ENCODE results near the gene HELLS. TPM values are rescaled to one million over a fixed set of nuclear protein-coding genes. Genes with fewer than 3 reads are reported as not detected.
A peak's percentile ranks its signal among the peaks of the same experiment; 100 is the strongest.
"Not testable (repeated sequence)": the region's sequence is repeated elsewhere in the genome, so short reads cannot be mapped to it uniquely, and the experiment has no call there.

HELLS gene
- 39.2 and 56.7 TPM in 2 replicates for total RNA-seq (2014; rRNA removed; shearing (Covaris generic))

DNA sequence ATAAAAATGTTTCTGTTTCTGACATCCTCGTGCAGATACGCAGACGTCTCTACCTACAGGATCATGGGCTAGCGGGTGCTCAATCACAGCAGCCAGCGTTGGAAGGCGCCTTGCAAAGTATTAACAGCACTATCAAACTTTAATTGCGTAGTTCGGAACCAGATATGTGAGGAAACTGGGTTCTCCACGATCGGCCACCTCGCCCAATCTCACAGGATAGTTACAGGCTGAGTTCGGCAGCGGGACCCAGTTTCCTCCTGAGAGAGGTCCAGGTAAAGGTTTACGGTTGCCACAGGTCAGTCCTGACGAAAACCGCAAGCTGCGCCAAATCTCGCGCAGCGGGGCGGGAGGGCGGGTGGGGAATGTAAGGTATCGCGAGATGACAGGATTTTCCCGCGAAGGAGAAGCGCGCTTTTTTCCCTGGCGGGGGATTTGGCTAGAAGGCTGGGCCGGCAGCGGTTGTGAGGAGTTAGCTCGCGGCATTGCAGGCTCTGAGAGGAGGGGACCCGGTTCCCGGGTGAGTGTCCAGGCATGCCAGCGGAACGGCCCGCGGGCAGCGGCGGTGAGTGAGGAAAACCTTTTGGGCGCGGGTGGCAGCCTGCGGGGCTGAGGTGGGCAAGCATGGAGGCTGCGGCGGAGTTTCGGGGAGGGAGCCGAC, at the start of gene HELLS:
Gene HELLS (plus strand): TSS at position 398 of the 658 bp plus-strand sequence. CDS start 134 bp downstream, at position 532.
- peak; percentile 80 for DNase-seq (ENCODE audit: low read depth)

DNA sequence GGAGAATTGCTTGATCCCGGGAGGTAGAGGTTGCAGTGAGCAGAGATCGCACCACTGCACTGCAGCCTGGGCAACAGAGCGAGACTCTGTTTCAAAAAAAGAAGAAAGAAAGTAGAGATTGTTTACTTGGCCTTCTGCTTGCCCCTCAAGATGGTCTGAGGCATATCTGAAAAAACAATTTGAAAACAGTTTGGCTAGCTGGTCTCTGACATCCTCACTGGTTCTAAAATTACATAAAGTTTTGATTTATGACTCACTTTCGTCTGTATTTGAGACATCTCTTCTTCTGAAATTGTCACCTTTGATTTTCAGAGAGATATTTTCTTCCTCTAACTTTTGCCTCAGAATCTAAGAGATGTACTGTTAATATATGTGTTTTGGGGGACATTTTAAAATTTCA, 49.6 kb upstream of the HELLS start:
- no peak for DNase-seq (ENCODE audit: low read depth)

DNA sequence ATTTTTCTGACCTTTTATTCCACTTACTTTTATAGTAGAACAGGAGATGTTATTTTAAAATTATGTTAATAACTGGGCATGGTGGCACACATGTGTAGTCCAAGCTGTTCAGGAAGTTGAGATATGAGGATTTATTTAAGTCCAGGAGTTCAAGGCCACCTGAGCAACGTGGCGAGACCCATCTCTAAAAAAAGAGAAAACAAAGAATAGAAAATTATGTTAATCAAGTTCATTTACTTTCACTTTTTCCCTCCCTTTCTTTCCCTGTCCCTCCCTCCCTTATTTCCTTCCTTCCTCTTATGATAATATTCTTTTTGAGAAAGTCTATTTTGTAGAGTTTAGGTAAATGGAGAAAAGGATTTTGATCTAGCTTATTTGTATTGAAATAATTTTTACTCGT, 48.9 kb upstream of the HELLS start:
- DNase-seq (ENCODE audit: low read depth), result no peak

DNA sequence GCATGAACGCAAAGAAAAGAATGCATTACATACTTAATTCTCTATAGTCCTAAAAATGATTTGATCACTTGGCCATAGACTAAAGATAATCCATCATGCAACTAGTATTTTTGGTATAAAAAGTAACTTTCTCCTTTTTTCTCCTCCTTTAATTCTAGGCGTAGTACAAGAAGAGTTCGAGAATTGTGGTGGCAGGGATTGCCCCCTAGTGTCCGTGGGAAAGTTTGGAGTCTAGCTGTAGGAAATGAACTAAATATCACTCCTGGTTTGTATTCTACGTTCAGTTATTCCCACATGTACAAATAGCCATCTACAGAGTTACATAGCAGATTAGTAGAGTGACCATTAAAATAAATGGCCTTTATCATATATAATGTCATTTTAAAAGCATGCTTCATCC, 45.5 kb upstream of the HELLS start:
- DNase-seq (ENCODE audit: low read depth), result peak; percentile 5

DNA sequence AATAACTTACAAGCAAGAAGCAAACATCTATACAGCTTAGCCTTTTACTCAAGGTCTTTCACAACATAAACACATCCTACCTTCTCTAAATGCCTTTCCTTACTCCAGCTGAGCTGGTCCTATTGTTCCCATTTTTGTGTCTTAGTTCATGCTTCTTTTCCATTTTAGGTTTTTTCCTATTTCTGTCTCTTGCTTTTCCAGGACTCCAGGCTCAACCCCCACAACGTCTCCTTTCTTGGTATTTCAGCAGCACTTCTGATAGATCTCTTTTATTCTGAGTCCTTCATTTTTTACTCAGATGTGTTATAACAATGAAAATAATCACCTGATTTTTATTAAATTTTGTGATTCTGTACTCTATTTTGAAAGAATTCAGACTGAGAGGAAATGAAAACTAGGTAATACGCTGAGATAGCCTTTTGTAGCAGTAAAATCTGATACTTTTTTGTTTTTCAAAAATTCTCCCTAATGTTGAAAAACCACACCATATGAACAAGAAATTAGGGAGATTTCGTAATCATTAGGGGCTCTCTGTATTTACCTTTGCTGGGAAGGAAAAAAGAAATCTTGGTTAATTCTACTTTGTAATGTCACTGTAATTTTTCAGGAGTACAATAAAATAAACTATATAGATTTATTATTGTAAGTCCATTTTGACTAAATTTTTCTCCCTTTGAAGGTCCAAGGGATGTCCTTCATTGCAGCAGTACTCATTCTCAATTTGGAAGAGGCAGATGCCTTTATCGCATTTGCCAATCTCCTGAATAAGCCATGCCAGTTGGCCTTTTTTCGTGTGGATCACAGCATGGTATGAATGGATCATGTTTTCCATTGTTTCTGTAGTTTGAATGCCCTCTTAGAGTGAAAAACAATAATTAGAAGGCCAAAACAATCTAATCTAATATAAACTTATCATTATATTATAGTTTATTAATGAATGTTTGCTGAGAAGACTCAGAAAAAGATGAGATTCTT, 24.0 kb upstream of the HELLS start:
- no peak for DNase-seq (ENCODE audit: low read depth)

DNA sequence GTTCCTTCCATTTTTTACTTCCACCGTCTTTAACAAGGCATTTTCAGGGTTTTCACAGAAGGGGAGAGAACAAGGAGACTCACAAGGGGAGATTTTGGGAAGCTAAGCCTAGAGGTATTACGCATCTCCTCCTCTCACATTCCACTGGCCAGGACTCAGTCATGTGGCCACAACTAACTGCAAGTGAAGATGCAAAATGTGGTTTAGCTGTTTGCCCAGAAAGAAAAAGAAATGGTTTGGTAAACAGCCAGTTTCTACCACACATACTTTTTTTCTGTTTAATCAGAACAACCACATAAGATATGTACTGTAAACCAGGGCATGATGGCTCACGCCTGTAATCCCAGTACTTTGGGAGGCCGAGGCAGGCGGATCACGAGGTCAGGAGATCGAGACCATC, 21.4 kb upstream of the HELLS start:
- DNase-seq (ENCODE audit: low read depth), result peak; percentile 66

DNA sequence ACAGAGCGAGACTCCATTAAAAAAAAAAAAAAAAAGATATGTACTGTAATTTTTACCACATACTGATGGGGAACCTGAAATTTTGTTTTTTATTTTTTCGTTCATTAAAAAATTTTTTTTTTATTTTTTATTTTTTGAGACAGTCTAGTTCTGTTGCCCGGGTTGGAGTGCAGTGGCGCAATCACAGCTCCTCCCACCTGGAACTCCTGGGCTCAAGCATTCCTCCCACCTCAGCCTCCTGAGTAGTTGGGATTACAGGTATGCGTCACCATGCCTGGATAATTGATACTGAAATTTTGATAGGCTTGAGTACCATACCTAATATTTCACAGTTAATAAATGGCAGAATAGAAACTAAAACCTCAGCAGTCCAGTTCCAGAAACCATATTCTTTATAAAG, 20.9 kb upstream of the HELLS start:
- no peak for DNase-seq (ENCODE audit: low read depth)

DNA sequence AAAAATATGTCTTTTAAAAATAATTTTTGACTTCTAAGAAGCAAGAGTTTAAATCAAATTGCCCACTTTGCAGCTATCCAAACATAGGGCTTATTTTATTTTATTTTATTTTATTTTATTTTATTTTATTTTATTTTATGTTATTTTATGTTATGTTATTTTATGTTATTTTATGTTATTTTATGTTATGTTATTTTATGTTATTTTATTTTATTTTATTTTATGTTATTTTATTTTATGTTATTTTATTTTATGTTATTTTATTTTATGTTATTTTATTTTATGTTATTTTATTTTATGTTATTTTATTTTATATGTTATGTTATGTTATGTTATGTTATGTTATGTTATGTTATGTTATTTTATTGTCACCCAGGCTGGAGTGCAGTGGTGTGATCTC, 14.0 kb upstream of the HELLS start:
- DNase-seq (ENCODE audit: low read depth), result not testable (repeated sequence)

DNA sequence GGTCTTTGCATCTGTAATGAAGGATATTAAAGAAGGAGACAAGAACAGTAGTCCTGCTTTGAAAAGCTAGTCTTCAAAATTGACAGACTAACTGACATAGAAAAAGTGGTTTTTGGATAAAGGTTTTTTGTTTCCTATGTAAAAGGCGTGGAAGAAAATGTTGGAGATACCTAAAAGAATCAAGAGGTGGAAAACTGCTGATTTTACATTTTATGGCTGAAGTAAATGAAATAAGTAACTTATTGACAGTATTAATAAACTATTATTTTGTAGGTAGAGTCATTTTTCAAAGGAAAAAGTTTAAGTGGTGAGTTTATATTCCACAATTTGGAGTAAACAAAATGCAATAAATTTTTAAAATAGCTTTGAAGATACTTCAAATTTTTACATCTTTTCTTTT, 12.6 kb upstream of the HELLS start:
- no peak for DNase-seq (ENCODE audit: low read depth)

DNA sequence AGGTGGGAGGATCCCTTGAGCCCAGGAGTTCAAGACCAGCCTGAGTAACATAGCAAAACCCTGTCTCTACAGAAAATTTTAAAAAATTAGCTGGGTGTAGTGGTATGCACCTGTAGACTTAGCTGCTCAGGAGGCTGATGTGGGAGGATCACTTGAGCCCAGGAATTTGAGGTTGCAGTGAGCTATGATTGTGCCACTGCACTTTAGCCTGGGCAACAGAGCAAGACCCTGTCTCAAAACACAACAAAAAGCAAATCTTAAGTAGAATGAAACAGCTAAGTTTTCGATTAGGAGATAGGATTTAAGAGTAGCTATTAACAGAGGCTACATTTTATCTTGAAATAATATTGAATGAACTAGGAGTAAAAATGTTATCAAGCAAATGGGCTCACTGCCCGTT, 3.3 kb upstream of the HELLS start:
- DNase-seq (ENCODE audit: low read depth), result not testable (repeated sequence)

DNA sequence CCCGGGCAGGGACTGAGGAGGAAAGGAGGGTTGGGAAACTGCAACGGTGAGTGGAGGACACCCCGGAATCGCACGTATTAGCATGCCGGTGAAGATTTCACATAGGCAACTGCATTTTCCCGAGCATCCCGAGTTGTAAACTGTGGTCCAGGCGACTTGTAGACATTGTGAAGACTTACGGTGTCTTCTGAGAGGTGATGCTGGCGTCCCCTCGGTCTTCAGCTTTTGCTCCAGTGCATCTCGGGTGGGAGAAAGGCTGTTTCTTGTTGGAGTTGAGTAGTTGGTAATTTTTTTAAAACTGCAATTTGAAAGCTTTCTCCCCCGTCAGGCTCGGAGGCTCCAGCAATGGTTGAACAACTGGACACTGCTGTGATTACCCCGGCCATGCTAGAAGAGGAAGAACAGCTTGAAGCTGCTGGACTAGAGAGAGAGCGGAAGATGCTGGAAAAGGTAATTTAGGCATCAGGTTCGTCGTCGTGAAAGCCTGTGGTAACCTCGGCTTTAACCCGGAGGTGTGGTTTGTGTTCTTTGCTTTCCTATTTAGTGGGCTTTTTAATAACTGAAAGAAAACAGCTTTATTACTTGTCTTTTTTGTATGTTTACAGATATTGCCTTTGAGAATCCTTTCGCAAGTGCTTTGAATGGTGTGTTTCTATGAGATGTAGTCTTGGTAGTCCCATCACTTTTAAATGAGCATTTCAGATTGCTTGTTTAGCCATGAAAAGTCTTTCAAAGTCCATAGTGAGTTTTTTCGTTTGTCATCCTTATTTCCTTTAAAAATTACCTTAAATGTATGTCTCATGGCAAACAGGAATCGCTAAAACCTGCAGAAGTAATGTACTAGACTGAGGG, 687 bp downstream of the HELLS start:
- peak; percentile 13 for DNase-seq (ENCODE audit: low read depth)

DNA sequence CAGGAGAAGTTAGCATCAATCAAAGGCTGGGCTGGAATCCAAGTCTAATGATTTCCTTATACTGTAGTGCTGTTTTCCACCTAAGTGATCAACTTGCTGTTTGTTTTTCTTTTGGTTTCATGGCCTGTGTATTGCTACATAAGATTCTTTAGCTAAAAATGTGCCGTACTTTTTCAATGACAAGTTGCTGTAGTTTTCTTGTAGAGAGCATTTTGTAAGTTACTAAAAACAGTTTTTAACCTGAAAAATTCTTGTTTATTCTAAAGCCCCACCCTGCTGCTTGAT, 1.3 kb downstream of the HELLS start:
- DNase-seq (ENCODE audit: low read depth), result peak; percentile 12

DNA sequence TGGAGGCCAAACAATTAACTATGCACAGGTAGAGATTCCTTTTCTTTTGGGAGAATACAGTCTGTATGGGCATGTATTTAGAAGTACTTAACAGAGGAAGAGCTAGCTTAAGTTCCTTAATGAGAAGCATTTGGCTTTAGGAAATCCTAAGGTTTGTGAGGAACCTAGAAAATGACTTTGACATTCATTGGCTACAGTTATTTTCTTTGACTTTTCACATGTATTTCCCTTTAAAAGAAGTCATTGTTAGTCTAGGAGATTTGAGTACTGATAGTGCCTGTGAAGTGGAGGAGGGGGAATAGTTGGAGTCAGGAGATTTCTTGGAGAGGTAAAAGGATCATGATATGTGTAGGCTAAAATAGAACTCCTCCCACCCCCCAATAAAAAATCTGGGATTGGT, 3.6 kb downstream of the HELLS start:
- DNase-seq (ENCODE audit: low read depth), result no peak

DNA sequence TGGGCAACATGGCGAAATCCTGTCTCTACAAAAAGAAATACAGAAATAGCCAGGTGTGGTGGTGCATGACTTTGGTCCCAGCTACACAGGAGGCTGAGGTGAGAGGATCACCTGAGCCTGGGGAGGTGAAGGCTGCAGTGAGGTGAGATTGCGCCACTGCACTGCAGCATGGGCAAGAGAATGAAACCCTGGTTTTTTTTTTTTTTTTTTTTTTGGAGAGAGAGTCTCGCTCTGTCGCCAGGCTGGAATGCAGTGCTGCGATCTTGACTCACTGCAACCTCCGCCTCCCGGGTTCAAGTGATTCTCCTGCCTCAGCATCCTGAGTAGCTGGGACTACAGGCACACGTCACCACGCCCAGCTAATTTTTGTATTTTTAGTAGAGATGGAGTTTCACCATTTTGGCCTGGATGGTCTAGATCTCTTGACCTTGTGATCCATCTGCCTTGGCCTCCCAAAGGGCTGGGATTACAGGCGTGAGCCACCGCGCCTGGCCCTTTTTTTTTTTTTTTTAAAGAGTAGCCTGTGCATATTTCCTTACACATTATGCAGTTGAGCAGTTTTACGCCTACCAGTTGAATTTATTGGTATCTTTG, 22.2 kb downstream of the HELLS start:
- not testable (repeated sequence) for DNase-seq (ENCODE audit: low read depth)

DNA sequence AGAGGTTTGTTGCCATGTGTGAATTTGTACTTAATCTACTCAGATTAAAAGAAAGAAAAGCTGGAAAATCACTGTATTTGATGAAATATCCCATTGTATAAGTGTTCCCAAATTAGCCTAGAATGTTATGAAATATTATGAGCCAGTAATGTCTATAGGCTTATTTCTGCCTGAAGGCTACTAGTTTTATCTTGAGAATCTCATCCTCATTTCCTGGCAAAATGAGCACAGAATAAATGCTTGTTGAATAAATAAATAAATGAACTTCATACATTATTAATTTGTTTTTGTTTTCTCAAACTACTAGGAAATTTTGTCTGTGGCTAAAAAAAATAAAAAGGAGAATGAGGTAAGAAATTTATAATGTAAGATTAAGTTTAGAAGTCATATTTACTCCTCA, 25.5 kb downstream of the HELLS start:
- no peak for DNase-seq (ENCODE audit: low read depth)

DNA sequence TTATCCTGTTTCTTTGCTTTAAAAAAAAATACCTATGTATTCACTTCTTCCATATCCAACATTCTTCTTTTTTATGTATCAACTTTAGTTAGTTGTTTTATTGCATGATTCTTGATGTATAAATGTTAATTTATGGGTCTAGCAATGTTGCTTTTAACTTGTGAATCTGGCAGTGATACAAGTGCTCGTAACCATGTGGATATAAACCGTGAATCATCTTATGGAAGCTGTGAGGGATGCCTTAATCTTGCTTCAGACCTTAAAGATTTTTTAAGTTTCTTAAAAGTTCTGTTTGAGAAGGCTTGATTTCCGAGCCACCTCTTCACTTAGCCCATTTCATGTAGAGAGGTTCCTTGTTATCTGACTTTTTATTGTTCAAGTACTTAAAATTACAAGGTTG, 25.9 kb downstream of the HELLS start:
- DNase-seq (ENCODE audit: low read depth), result no peak

DNA sequence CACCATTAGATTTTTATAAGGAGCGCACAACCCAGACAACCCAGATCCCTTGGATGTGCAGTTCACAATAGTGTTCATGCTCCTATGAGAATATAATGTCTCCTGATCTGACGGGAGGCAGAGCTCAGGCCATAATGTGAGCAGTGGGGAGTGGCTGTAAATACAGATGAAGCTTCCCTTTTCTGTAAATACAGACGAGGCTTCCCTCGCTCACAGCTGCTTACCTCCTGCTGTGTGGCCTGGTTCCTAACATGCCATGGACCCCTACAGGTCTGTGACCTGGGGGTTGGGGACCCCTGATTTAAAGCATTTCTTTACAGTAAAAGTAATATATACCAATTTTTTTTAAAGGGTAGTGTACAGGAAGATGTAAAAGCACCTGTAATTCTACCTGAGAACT, 33.2 kb downstream of the HELLS start:
- no peak for DNase-seq (ENCODE audit: low read depth)

DNA sequence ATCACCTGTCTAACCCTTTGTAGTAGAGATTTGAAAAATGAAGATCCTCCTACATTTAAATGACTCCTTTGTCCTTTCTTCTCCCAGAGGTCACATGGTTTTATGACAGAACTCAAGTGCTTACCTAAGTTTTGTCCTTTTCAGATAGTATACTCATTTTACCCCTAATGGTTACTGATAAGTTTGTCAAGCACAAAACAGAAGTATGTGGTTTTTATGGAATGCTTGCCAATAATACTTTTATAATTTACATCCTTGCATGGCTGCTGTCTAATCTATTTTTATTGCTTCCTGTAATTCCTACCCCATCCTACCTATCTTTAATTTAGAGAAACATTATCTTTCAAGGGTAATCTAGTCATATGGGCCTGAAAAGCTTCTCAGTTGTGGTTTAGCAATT, 37.5 kb downstream of the HELLS start:
- DNase-seq (ENCODE audit: low read depth), result no peak

DNA sequence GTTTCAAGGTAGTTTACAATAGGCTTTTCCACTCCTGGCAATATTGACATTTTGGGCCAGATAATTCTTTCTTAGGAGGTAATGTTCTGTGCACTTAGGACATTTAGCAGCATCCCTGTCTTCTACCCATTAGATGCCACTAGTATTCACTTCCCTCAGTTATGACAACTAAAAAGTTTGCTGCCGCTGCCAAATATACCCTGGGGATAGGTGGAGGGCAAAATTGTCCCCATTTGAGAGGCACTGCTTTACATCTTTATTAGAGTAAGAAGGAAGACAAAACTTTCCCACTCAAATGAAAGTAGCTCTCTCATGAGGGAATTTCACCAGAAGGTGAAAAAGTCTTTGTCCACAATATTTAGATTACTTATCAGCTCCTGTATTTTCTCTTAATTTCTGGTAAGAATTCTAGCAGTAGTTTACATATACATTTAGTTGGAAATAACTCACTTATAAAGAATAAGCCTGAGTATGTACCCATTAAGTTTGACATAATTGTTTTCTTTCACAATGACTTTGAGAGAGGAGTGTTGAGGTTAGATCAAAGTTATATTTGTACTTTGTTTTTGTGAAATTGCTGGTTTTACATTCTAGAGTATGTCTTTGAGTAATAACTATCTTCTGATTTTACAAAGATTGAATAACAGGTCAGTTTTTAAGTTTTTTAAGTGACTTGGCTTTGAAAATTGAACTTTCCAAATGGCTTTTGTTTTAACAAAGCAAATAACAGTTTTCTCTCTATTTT, 46.0 kb downstream of the HELLS start:
- DNase-seq (ENCODE audit: low read depth), result no peak

DNA sequence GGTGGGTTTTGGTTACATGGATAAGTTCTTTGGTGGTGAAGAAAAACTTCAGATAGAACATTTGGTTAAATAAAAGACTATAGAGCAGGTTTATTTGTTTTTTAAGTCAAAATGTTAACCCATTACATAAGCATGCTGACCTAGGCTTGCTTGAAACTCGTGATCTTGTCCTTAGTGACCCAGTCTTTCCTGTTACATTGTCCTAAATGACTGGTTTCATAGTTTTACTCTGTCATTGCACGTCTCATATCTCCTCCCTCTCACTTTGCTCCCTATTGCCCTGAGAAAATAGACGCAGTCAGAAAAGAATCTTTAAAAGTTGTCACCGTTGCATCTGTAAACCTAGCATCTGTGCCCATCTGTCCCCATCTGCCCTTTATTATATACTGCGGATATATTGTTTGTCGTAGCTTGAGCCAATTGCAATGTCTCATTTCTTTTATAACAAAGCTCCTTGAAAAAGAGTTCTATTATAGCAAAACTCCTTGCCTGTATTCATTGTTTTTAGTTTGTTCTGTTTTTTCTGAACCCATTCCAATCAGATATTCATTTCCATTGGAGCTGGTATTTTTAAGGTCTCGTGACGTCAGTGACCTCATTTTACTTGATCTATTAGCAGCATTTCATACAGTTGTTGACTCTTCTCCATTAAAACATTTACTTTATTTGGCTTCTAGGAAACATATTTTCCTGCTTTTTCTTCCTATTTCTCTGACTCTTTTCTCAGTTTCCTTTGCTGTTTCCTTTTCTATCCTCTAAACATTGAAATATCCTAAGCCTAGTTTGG, 57.3 kb downstream of the HELLS start:
- no peak for DNase-seq (ENCODE audit: low read depth)
